ENCODE results near the gene GNAT3. TPM values are rescaled to one million over a fixed set of nuclear protein-coding genes. Genes with fewer than 3 reads are reported as not detected.

GNAT3 gene
- total RNA-seq, 4 donors from 2014 or later = not detected

GRCh38 chr7:80508440-80508839 lies 3.4 kb downstream of the GNAT3 start:
- Histone ChIP-seq H3K9me3 (no peaks in the 10 kb centered on the region), H3K4me1 (no peaks in the 10 kb centered on the region), H3K4me3 (no peak overlapping the region), H3K27ac (no peak overlapping the region), H3K27me3 (no peaks in the 10 kb centered on the region), H3K36me3 (no peaks in the 10 kb centered on the region)
- DNase-seq (ENCODE audit: low spot score in 2 of 2) = no peak
- TF ChIP-seq POLR2A (IDR thresholded peaks at IDR 0.05) = no peak
- TF ChIP-seq, protein P1, sequence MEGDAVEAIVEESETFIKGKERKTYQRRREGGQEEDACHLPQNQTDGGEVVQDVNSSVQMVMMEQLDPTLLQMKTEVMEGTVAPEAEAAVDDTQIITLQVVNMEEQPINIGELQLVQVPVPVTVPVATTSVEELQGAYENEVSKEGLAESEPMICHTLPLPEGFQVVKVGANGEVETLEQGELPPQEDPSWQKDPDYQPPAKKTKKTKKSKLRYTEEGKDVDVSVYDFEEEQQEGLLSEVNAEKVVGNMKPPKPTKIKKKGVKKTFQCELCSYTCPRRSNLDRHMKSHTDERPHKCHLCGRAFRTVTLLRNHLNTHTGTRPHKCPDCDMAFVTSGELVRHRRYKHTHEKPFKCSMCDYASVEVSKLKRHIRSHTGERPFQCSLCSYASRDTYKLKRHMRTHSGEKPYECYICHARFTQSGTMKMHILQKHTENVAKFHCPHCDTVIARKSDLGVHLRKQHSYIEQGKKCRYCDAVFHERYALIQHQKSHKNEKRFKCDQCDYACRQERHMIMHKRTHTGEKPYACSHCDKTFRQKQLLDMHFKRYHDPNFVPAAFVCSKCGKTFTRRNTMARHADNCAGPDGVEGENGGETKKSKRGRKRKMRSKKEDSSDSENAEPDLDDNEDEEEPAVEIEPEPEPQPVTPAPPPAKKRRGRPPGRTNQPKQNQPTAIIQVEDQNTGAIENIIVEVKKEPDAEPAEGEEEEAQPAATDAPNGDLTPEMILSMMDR (IDR thresholded peaks at IDR 0.05) = no peak
- TF ChIP-seq EP300 (IDR thresholded peaks at IDR 0.05) = no peak
- WGBS, 2 donors = 84 to 85% methylated on average over 6 of the region's 6 CpGs

GRCh38 chr7:80505900-80506500 lies 5.9 kb downstream of the GNAT3 start:
- Histone ChIP-seq H3K4me1 (no peaks in the 10 kb centered on the region), H3K27ac (no peak overlapping the region), H3K36me3 (no peaks in the 10 kb centered on the region), H3K27me3 (no peaks in the 10 kb centered on the region), H3K9me3 (no peaks in the 10 kb centered on the region), H3K4me3 (no peak overlapping the region)
- 85 to 87% methylated on average over 7 of the region's 7 CpGs for WGBS, 2 donors
- DNase-seq (ENCODE audit: low spot score in 2 of 2) = no peak
- TF ChIP-seq EP300 (IDR thresholded peaks at IDR 0.05) (no peak), POLR2A (IDR thresholded peaks at IDR 0.05) (no peak)
- TF ChIP-seq, protein P1 (IDR thresholded peaks at IDR 0.05) = no peak

GRCh38 chr7:80500325-80500724 lies 11.5 kb downstream of the GNAT3 start:
- 97% methylated on average over 1 of the region's 1 CpG for WGBS, 2 donors
- H3K27me3 ChIP-seq = no peaks in the 10 kb centered on the region

GRCh38 chr7:80499350-80499953 lies 12.4 kb downstream of the GNAT3 start:
- Histone ChIP-seq H3K36me3 (no peaks in the 10 kb centered on the region), H3K4me1 (peaks cover 0 to 15% (median 1%) of the 10 kb centered on the region in 4 donors), H3K4me3 (no peak overlapping the region), H3K27ac (peak overlapping the region in 2 of 4 donors; percentile 15 to 74), H3K27me3 (no peaks in the 10 kb centered on the region), H3K9me3 (no peaks in the 10 kb centered on the region)
- WGBS, 2 donors = 38 to 45% methylated on average over 1 of the region's 1 CpG
- TF ChIP-seq EP300 (IDR thresholded peaks at IDR 0.05) = peak in 1 of 2 donors; percentile 38
- TF ChIP-seq, protein P1 (IDR thresholded peaks at IDR 0.05) = no peak
- DNase-seq (ENCODE audit: low spot score in 2 of 2) = peak in 1 of 2 donors; percentile 16

More at GRCh38 chr7:80500325-80500724, 11.5 kb downstream of the GNAT3 start:
- H3K4me3 ChIP-seq = no peak overlapping the region
- TF ChIP-seq, protein P1 (IDR thresholded peaks at IDR 0.05) = no peak
- no peak for TF ChIP-seq POLR2A (IDR thresholded peaks at IDR 0.05)
- TF ChIP-seq EP300 (IDR thresholded peaks at IDR 0.05) = no peak
- H3K9me3 ChIP-seq = no peaks in the 10 kb centered on the region
- DNase-seq (ENCODE audit: low spot score in 2 of 2) = no peak
- H3K36me3 ChIP-seq = no peaks in the 10 kb centered on the region
- H3K4me1 ChIP-seq = peaks cover 0 to 15% (median 1%) of the 10 kb centered on the region in 4 donors
- H3K27ac ChIP-seq = peak overlapping the region in 1 of 4 donors; percentile 74
